NCI-H524 (cell line): ENCODE measurements around the gene CDY2B.
"Not testable (repeated sequence)": the region's sequence is repeated elsewhere in the genome, so short reads cannot be mapped to it uniquely, and the experiment has no call there.

Experiments
- DNase-seq, 2 experiments: peaks; one replicate each; lab custom pipeline; 2025; lab: John Stamatoyannopoulos, UW

CDY2B gene, protein sequence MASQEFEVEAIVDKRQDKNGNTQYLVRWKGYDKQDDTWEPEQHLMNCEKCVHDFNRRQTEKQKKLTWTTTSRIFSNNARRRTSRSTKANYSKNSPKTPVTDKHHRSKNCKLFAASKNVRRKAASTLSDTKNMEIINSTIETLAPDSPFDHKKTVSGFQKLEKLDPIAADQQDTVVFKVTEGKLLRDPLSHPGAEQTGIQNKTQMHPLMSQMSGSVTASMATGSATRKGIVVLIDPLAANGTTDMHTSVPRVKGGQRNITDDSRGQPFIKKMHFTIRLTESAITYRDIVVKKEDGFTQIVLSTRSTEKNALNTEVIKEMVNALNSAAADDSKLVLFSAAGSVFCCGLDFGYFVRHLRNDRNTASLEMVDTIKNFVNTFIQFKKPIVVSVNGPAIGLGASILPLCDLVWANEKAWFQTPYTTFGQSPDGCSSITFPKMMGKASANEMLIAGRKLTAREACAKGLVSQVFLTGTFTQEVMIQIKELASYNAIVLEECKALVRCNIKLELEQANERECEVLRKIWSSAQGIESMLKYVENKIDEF

GRCh38 chrY:17880120-17880519 lies at the start of gene CDY2B:
Gene CDY2B, minus strand, starts transcription at chrY:17880220. Its CDS starts 328 bp downstream, at chrY:17879892.
- DNase-seq = not testable (repeated sequence)

DNA sequence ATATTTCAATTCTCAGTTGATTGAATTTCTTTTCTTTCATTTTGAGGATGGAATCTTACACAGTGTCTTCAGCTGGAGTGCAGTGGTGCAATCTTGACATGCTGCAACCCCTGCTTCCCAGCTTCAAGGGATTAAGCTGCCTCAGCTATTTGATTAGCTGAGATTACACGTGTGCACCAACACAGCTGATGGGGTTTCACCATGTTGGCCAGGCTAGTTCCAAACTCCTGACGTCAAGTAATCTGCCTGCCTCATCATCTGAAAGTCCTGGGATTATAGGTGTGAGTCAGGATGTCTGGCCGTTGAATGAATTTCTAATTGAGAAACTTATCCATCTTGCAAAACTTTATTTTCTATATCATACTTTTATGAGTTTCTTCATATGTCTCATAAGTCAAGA lies 28.0 kb upstream of the CDY2B start:
- not testable (repeated sequence) for DNase-seq

GRCh38 chrY:17907351-17907750 lies 27.3 kb upstream of the CDY2B start:
- not testable (repeated sequence) for DNase-seq

DNA sequence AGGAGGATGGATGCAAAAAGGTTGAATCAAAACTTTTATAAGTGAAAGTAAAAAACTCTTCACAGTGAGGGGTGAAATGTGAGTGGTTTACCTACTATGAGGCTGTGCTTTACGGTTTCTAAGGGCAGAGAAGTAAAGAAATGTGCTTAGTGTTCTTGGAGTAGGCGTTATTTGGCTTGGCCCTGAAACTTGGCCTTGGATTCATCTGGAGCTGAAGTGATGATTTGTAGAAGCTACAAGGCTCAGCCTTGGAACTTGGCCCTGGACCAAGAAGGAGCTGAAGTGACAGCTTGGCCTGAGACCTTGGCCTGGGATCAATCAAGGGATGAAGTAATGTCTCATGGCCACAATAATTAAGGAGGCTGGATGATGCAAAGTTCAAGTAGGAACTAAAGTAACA lies 1.7 kb upstream of the CDY2B start:
- DNase-seq = not testable (repeated sequence)

DNA sequence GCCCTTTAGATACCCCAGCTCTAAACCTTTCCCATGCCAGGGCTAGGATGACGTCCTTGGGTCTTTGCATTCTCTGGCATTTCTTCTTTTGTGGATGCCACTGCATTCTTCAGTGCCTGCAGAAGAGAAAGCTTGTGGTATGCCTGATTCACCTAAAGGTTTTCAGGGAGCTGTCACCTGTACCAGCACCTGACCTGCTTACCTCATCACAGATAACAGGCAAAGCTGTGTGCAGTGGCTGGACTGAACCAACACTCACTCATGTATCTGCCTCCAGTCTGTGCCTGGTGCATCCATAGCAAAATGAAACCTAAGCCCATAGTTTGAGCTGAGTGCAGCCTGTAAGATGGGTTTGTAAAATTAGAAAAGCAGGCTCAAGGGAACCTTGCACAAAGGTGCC lies 3.3 kb downstream of the CDY2B start:
- DNase-seq = not testable (repeated sequence)

DNA sequence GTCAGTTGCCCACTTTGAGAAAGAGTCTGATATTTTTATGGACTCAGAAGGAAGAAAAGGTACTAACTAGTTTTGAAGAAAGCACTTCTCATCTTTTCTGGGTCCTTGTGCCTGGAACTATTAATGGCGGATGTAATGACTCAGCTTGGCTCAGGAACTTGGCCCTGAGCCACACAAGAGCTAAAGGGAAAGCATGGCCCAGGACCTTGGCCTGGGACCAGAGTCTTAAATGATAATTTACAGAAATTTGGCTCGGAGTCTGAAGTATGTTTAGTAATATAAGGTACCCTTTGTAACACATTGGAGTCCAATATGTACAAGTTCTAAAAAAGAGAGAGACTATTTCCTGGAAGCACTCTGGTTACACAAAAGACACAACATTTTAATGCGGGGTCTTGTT lies 4.6 kb downstream of the CDY2B start:
- DNase-seq = not testable (repeated sequence)

DNA sequence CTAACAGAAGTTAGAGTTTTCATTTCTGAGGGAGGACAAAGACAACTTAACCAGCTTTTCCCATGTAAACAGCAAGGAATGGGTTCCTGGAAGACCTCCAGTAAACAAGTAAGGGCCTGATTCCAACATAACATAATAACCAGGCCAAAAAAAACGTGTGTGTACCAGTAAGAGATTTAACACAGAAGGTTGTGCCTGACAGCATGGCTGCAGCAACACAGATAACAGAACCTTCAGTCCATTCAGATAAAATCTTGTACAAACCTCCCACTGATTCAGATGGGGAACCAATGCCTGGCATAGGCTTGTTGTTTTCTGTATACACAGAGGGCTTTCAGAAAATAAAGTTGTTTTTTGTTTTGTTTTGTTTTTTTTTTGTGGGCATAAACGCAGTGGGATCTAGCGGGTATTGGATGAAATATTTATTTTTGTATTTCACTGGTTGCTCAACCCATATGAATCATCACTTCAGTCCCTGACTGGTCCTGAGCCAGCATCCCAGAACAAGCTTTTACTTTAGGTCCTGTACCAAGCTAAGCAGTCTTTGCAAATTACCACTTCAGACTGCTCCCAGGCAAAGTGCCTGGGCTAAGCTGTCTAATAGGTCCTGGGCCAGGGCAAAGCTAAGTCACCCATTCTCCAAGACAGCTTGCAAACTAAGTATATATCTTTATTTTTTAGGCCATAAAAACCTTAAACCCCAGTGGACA lies 8.7 kb downstream of the CDY2B start:
- not testable (repeated sequence) for DNase-seq

DNA sequence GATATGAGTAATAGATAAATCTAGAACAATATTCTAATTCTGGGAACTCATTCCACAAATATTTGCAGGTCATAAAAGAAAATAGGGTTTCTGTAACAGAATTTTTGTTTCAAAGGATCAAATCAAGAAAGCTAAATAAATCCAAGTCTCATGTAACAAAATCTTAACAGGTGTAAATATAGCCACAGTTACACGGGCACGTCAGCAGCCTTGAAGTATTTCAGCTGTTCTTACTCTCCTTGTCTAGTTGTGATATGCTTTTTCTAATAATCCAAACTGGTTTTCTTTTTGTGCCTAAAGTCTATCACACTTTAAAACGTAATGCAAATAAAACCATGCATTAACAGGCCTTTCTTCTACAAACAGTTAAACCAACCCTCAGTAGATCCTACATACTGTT lies 9.3 kb downstream of the CDY2B start:
- not testable (repeated sequence) for DNase-seq

DNA sequence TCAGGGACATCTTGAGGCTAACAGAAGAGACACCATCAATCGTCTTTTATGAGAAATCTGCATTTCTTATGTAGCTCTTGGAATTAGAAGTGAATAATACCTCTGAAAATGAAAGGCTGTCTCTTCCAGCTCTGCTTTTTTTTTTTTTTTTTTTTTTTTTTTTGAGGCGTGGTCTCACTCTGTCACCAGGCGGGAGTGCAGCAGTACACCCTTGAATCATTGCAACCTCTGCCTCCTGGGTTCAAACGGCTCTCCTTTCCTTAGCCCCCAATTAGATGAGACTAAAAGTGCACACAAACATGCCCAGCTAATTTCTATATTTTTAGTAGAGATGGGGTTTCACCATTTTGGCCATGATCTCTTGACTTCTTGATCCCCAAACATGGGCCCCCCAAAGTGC lies 12.2 kb downstream of the CDY2B start:
- DNase-seq = not testable (repeated sequence)

DNA sequence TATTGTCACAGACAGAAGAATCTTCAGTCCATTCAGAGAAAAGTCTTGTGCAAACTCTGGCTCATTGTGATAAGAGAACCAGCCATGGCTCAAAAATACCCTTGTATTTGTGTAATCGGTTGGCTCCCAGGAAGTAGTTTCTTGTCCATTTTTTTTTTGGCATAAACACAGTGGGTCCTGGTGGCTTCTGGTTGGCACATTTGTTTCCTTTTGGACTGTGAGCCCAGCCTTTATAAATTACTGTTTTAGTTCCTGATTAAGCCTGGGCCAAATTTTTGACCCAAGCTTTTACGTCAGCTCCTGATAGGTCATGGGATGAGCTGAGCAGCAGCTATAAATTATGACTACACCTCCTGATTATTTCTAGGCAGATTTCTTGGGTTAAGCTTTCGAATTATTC lies 19.4 kb downstream of the CDY2B start:
- not testable (repeated sequence) for DNase-seq

GRCh38 chrY:17856963-17857848 lies 22.8 kb downstream of the CDY2B start:
- not testable (repeated sequence) for DNase-seq

DNA sequence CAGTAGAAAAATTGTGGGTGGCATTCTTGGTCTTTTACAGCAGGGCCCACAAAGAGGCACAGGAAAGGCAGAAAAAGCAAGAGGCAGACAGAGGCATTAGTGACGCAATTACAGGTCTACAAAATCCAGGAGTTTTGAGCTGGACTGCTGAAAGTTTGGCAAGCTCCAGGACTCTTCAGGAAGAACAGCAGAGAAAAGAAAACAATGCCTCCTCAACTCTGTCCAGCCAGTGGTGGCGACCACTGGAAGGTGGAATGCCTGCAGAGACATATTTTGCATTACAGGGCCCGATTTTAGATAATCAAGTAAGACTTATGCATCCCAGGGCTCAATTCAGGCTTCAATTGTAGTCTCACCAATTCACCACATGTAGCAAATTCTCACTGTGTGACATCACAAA lies 23.5 kb downstream of the CDY2B start:
- not testable (repeated sequence) for DNase-seq

- DNase-seq = not testable (repeated sequence)
Measured at GRCh38 chrY:17849131-17849530, 30.9 kb downstream of the CDY2B start.

DNA sequence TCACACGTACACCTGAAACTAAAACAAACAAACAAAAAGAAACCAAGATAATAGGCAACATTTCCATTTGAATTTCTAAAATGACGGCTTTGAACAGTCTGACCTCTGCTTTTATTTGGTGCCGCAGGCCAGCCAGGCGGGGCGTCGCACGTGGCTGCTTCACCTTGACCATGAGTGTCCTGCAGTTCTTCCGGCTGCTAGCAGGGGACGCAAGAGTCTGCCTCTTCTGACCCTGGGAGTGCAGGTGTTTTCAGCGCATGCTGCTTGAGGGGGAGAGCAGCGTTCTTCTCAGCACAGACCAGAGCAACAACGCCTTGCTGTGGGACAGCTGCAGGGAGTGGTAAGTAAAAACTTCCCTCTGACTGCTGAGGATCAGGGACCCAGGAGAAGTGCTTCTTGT lies 47.9 kb downstream of the CDY2B start:
- not testable (repeated sequence) for DNase-seq
